ENCODE results near the gene WDPCP.

DNA sequence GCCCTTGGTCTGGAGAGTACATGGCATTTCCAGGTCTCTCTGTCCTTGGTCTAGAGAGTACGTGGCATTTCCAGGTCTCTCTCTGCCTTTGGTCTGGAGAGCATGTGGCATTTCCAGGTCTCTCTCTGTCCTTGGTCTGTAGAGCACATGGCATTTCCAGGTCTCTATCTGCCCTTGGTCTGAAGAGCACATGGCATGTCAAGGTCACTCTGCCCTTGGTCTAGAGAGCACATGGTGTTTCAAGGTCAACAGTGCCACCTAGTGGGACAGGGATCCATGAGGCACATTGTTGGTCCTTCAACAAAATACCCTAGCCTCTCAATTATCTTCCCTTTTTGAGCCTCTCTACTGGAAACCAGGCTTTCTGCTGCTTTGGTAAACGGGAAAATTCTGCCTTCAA, 287.4 kb downstream of the WDPCP start:
- TF ChIP-seq, protein P1, sequence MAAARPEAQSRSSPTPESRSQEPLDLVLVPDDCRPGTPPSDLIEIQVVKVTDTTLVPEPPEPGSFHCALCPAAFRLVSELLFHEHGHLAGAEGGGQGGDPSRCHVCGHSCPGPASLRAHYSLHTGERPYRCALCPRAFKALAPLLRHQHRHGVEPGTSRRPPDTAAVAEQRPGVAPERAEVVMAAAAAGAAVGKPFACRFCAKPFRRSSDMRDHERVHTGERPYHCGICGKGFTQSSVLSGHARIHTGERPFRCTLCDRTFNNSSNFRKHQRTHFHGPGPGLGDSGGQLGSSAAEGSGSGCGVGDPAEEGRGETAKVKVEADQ (CRISPR knock-in tag; IDR thresholded peaks at IDR 0.05; ENCODE audit: borderline replicate concordance), result 0 out of 2 replicates have a peak, but pooled peaks have one; percentile 17
- no peak for TF ChIP-seq REST (IDR thresholded peaks at IDR 0.05; ENCODE audit: borderline replicate concordance in 1 of 2, low read depth in 1 of 2, low read length in 2 of 2)
- TF ChIP-seq, protein P2, sequence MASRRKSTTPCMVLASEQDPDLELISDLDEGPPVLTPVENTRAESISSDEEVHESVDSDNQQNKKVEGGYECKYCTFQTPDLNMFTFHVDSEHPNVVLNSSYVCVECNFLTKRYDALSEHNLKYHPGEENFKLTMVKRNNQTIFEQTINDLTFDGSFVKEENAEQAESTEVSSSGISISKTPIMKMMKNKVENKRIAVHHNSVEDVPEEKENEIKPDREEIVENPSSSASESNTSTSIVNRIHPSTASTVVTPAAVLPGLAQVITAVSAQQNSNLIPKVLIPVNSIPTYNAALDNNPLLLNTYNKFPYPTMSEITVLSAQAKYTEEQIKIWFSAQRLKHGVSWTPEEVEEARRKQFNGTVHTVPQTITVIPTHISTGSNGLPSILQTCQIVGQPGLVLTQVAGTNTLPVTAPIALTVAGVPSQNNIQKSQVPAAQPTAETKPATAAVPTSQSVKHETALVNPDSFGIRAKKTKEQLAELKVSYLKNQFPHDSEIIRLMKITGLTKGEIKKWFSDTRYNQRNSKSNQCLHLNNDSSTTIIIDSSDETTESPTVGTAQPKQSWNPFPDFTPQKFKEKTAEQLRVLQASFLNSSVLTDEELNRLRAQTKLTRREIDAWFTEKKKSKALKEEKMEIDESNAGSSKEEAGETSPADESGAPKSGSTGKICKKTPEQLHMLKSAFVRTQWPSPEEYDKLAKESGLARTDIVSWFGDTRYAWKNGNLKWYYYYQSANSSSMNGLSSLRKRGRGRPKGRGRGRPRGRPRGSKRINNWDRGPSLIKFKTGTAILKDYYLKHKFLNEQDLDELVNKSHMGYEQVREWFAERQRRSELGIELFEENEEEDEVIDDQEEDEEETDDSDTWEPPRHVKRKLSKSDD (CRISPR knock-in tag; IDR thresholded peaks at IDR 0.05; ENCODE audit: low read depth), result no peak
- TF ChIP-seq, protein P3, sequence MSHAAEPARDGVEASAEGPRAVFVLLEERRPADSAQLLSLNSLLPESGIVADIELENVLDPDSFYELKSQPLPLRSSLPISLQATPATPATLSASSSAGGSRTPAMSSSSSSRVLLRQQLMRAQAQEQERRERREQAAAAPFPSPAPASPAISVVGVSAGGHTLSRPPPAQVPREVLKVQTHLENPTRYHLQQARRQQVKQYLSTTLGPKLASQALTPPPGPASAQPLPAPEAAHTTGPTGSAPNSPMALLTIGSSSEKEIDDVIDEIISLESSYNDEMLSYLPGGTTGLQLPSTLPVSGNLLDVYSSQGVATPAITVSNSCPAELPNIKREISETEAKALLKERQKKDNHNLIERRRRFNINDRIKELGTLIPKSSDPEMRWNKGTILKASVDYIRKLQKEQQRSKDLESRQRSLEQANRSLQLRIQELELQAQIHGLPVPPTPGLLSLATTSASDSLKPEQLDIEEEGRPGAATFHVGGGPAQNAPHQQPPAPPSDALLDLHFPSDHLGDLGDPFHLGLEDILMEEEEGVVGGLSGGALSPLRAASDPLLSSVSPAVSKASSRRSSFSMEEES (CRISPR knock-in tag; IDR thresholded peaks at IDR 0.05), result peak; percentile 66; the same call in 1 of the 2 replicates

Data from HepG2 (cell line).